GM23338 (cell line): ENCODE results near the gene BIRC7. TPM values are rescaled to one million over a fixed set of nuclear protein-coding genes. Genes with fewer than 3 reads are reported as not detected.

Source experiments
- ATAC-seq: fragments of 200-7000 bp; cut with Tn5 transposase; 3 replicates; pipeline ENCODE4 v1.9.1; 2020
- DNase-seq: peaks from one replicate; pipeline ENCODE4 v3.0.0-alpha.2; 2015; ENCODE audit warnings: low spot score
- H2AFZ ChIP-seq: fragments of 200-600 bp; sonication (generic); 2 replicates; pipeline ENCODE4 v1.8.0; 2016; ENCODE audit warnings: antibody characterized with exemption, mild to moderate bottlenecking, moderate library complexity
- H3F3A ChIP-seq: fragments of 200-600 bp; sonication (generic); replicated peaks from 2 replicates; pipeline ENCODE4 v1.8.0; 2017; ENCODE audit warnings: antibody characterized with exemption, mixed run types, low read depth
- H3K27ac ChIP-seq: fragments of 200-600 bp; sonication (generic); 2 replicates; pipeline ENCODE4 v1.6.1; 2016; ENCODE audit warnings: low read depth
- H3K27me3 ChIP-seq: fragments of 200-600 bp; sonication (generic); 2 replicates; pipeline ENCODE4 v1.8.0; 2016; ENCODE audit warnings: mild to moderate bottlenecking, mixed run types, moderate library complexity; ENCODE audit not compliant: insufficient read depth
- H3K36me3 ChIP-seq: fragments of 200-600 bp; sonication (generic); 2 replicates; pipeline ENCODE4 v1.8.0; 2016; ENCODE audit warnings: mild to moderate bottlenecking; ENCODE audit not compliant: insufficient read depth
- H3K4me1 ChIP-seq: fragments of 200-600 bp; sonication (generic); 2 replicates; pipeline ENCODE4 v1.8.0; 2016; ENCODE audit warnings: mild to moderate bottlenecking, moderate library complexity; ENCODE audit not compliant: insufficient read depth
- H3K4me2 ChIP-seq: fragments of 200-600 bp; sonication (generic); 2 replicates; pipeline ENCODE4 v1.7.1; 2017; ENCODE audit warnings: mixed run types
- H3K4me3 ChIP-seq: fragments of 200-600 bp; sonication (generic); 2 replicates; pipeline ENCODE4 v1.6.1; 2016; ENCODE audit warnings: mixed run types
- H3K79me2 ChIP-seq: fragments of 200-600 bp; sonication (generic); replicated peaks from 2 replicates; pipeline ENCODE4 v1.8.0; 2017; ENCODE audit warnings: mild to moderate bottlenecking; ENCODE audit not compliant: insufficient read depth
- H3K9me2 ChIP-seq: fragments of 200-600 bp; sonication (generic); 2 replicates; pipeline ENCODE4 v1.8.0; 2017; ENCODE audit not compliant: insufficient read depth
- H4K20me1 ChIP-seq: fragments of 200-600 bp; sonication (generic); replicated peaks from 2 replicates; pipeline ENCODE4 v1.8.0; 2017; ENCODE audit warnings: mild to moderate bottlenecking; ENCODE audit not compliant: insufficient read depth
- H3K27ac Mint-ChIP-seq: 2 replicates; pipeline ENCODE4 v1.8.0; 2020; ENCODE audit warnings: inconsistent platforms, mild to moderate bottlenecking, moderate library complexity, mixed read lengths
- H3K27me3 Mint-ChIP-seq: 3 replicates; pipeline ENCODE4 v1.8.0; 2022; ENCODE audit warnings: low read depth, mild to moderate bottlenecking, moderate library complexity, mixed read lengths, inconsistent platforms; ENCODE audit not compliant: insufficient read depth, poor library complexity
- H3K36me3 Mint-ChIP-seq: 3 replicates; pipeline ENCODE4 v1.8.0; 2021; ENCODE audit warnings: low read depth, mild to moderate bottlenecking, inconsistent platforms, moderate library complexity, mixed read lengths
- H3K4me1 Mint-ChIP-seq: 3 replicates; pipeline ENCODE4 v1.8.0; 2020; ENCODE audit warnings: mild to moderate bottlenecking, inconsistent platforms, mixed read lengths
- H3K4me3 Mint-ChIP-seq: 3 replicates; pipeline ENCODE4 v1.8.0; 2021; ENCODE audit warnings: moderate library complexity, mild to moderate bottlenecking, inconsistent platforms, mixed read lengths
- H3K9me3 Mint-ChIP-seq: 3 replicates; pipeline ENCODE4 v1.8.0; 2020; ENCODE audit warnings: moderate library complexity, mild to moderate bottlenecking, inconsistent platforms, mixed read lengths
- CTCF ChIP-seq, 2 experiments: fragments of 200-600 bp in 1 of 2; sonication (generic) in 1 of 2; conservative IDR thresholded peaks; 2 replicates each; pipeline versions ENCODE4 v1.5.1 to v1.6.1; 2016 to 2017; ENCODE audit warnings: antibody characterized with exemption in 2 of 2, low read depth in 2 of 2, mild to moderate bottlenecking in 2 of 2, moderate library complexity in 1 of 2
- ETS1 ChIP-seq: IDR thresholded peaks from 2 replicates; pipeline ENCODE4 v1.6.1; 2016; ENCODE audit warnings: antibody characterized with exemption
- JUNB ChIP-seq: IDR thresholded peaks from one replicate; pipeline ENCODE4 v1.6.1; 2016; ENCODE audit warnings: antibody characterized with exemption; ENCODE audit not compliant: unreplicated experiment
- REST ChIP-seq: IDR thresholded peaks from one replicate; pipeline ENCODE4 v1.6.1; 2018; ENCODE audit warnings: antibody characterized with exemption; ENCODE audit not compliant: unreplicated experiment
- STAT1 ChIP-seq: IDR thresholded peaks from one replicate; pipeline ENCODE4 v1.6.1; 2016; ENCODE audit warnings: antibody characterized with exemption; ENCODE audit not compliant: unreplicated experiment
- ZNF114 ChIP-seq: fragments of 250-450 bp; sonication (Bioruptor Pico); IDR thresholded peaks from 2 replicates; pipeline ENCODE4 v1.5.0; 2020; ENCODE audit warnings: mild to moderate bottlenecking, moderate library complexity
- ZNF331 ChIP-seq: fragments of 250-450 bp; sonication (Bioruptor Pico); IDR thresholded peaks from 2 replicates; pipeline ENCODE4 v1.5.0; 2020; ENCODE audit warnings: low read depth, mild to moderate bottlenecking, moderate library complexity
- polyA plus RNA-seq: library from polyadenylated mRNA; unstranded; fragments of >200 nt; fragmentation: Nextera tagmentation; extraction: Ambion mirVana; gene quantifications from 2 replicates; pipeline ENCODE4 v1.2.1, GENCODE V29; 2016
- total RNA-seq: library from RNA; depleted of rRNA; stranded (reverse); fragments of >200 nt; shearing (Covaris generic); gene quantifications from 2 replicates; pipeline ENCODE4 v1.2.3, GENCODE V29; 2014

The BIRC7 gene
- total and polyA plus RNA-seq, 2 experiments from 2014 or later = 0.16 to 0.24 TPM

GRCh38 chr20:63280929-63281545, 45.3 kb downstream of the BIRC7 start:
- ATAC-seq = peak; percentile 92

GRCh38 chr20:63281742-63282665, 46.3 kb downstream of the BIRC7 start:
- no peak for DNase-seq
- peaks cover 9% of the 10 kb centered on the region; the same call in 1 of the 2 replicates for H3K36me3 ChIP-seq
- H3K4me1 ChIP-seq = no peaks in the 10 kb centered on the region
- H2AFZ ChIP-seq = no peak overlapping the region
- peaks cover 7% of the 10 kb centered on the region for H3K27me3 Mint-ChIP-seq
- no peak overlapping the region for H3K27ac ChIP-seq
- H3F3A ChIP-seq = 0 out of 2 replicates have a peak, but pooled peaks cover 3% of the 10 kb centered on the region
- H3K27ac Mint-ChIP-seq = no peak overlapping the region
- H3K9me2 ChIP-seq = no peaks in the 10 kb centered on the region
- no peak for ATAC-seq
- no peak overlapping the region for H3K4me3 ChIP-seq
- no peaks in the 10 kb centered on the region; the same call in 2 of the 3 replicates for H3K4me1 Mint-ChIP-seq
- H4K20me1 ChIP-seq = peaks cover 3% of the 10 kb centered on the region; the same call in 1 of the 2 replicates
- H3K36me3 Mint-ChIP-seq = peaks cover 40% of the 10 kb centered on the region
- no peak overlapping the region for H3K4me3 Mint-ChIP-seq
- H3K4me2 ChIP-seq = no peak overlapping the region
- no peaks in the 10 kb centered on the region for H3K9me3 Mint-ChIP-seq
- no peaks in the 10 kb centered on the region for H3K79me2 ChIP-seq
- H3K27me3 ChIP-seq = no peaks in the 10 kb centered on the region
- no peak for TF ChIP-seq ZNF114 (CRISPR knock-in tag)
- TF ChIP-seq ETS1 = no peak
- no peak for TF ChIP-seq CTCF (conservative IDR thresholded peaks at IDR 0.05; ENCODE audit: low read depth in 2 of 2)
- no peak for TF ChIP-seq ZNF331 (CRISPR knock-in tag)
- no peak for TF ChIP-seq JUNB
- TF ChIP-seq STAT1 = no peak
- TF ChIP-seq REST = no peak

More at GRCh38 chr20:63280929-63281545, 45.3 kb downstream of the BIRC7 start:
- H3K4me2 ChIP-seq = no peak overlapping the region
- H3K36me3 ChIP-seq = peaks cover 9% of the 10 kb centered on the region; the same call in 1 of the 2 replicates
- H3K9me2 ChIP-seq = no peaks in the 10 kb centered on the region
- H3K9me3 Mint-ChIP-seq = no peaks in the 10 kb centered on the region
- peaks cover 3% of the 10 kb centered on the region; the same call in 1 of the 2 replicates for H4K20me1 ChIP-seq
- peaks cover 7% of the 10 kb centered on the region for H3K27me3 Mint-ChIP-seq
- peaks cover 9% of the 10 kb centered on the region for H3K79me2 ChIP-seq
- no peak overlapping the region for H2AFZ ChIP-seq
- no peak overlapping the region for H3K27ac Mint-ChIP-seq
- H3K4me3 Mint-ChIP-seq = no peak overlapping the region
- no peaks in the 10 kb centered on the region; the same call in 2 of the 3 replicates for H3K4me1 Mint-ChIP-seq
- H3K4me3 ChIP-seq = no peak overlapping the region
- H3K27me3 ChIP-seq = no peaks in the 10 kb centered on the region
- H3K36me3 Mint-ChIP-seq = peaks cover 41% of the 10 kb centered on the region
- peak; percentile 77 for DNase-seq
- H3K27ac ChIP-seq = no peak overlapping the region
- H3F3A ChIP-seq = 0 out of 2 replicates have a peak, but pooled peaks cover 3% of the 10 kb centered on the region
- TF ChIP-seq CTCF (conservative IDR thresholded peaks at IDR 0.05; ENCODE audit: low read depth in 2 of 2) (peak; percentile 48 to 74), JUNB (no peak)
- no peaks in the 10 kb centered on the region for H3K4me1 ChIP-seq
